ENCODE results near the gene LDAH.
A peak's percentile ranks its signal among the peaks of the same experiment; 100 is the strongest.

Gene LDAH

GRCh38 chr2:20667531-20668401, 155.1 kb downstream of the LDAH start:
- Mint-ChIP-seq H3K4me3 (peak overlapping the region; percentile 42), H3K36me3 (peaks cover 2% of the 10 kb centered on the region), H3K4me1 (peaks cover 12% of the 10 kb centered on the region), H3K9me3 (no peaks in the 10 kb centered on the region), H3K27me3 (peaks cover 97% of the 10 kb centered on the region), H3K27ac (no peak overlapping the region)
- CTCF ChIA-PET, result interaction anchor here (1.0 to 1.5 kb wide), 2 partner anchors 17 to 296 kb away, joined by 3 read pairs; partner anchors contain the start of gene HS1BP3
- DNase-seq, result no peak

GRCh38 chr2:20667151-20667530, 155.8 kb downstream of the LDAH start:
- peaks cover 2% of the 10 kb centered on the region for H3K36me3 Mint-ChIP-seq
- peaks cover 12% of the 10 kb centered on the region for H3K4me1 Mint-ChIP-seq
- H3K4me3 Mint-ChIP-seq, result no peak overlapping the region
- CTCF ChIA-PET, result interaction anchor here (1.0 kb wide), 1 partner anchor 297 kb away, joined by 3 read pairs; no protein-coding TSS in a partner anchor
- no peak for DNase-seq
- H3K27ac Mint-ChIP-seq, result no peak overlapping the region
- H3K27me3 Mint-ChIP-seq, result peaks cover 97% of the 10 kb centered on the region
- no peaks in the 10 kb centered on the region for H3K9me3 Mint-ChIP-seq

GRCh38 chr2:20666304-20667150, 156.4 kb downstream of the LDAH start, which contains the start of gene GDF7:
Gene GDF7, plus strand, starts transcription at chr2:20667144. Its CDS starts 96 bp downstream, at chr2:20667240.
- no peaks in the 10 kb centered on the region for H3K9me3 Mint-ChIP-seq
- no peak within 1 kb of the TSS for H3K27ac Mint-ChIP-seq
- DNase-seq, result peak; percentile 49
- peaks cover 97% of the 10 kb centered on the region for H3K27me3 Mint-ChIP-seq
- peaks cover 12% of the 10 kb centered on the region for H3K4me1 Mint-ChIP-seq
- H3K36me3 Mint-ChIP-seq, result peaks cover 2% of the 10 kb centered on the region
- H3K4me3 Mint-ChIP-seq, result peak within 1 kb of the TSS; percentile 68
- CTCF ChIA-PET, result interaction anchor here (0.7 to 1.4 kb wide), 4 partner anchors 10 to 297 kb away, joined by 3 to 6 read pairs (median 4); partner anchors contain the start of gene HS1BP3

GRCh38 chr2:20666005-20666303, 156.9 kb downstream of the LDAH start:
- H3K27me3 Mint-ChIP-seq, result peaks cover 96% of the 10 kb centered on the region
- no peak for DNase-seq
- H3K27ac Mint-ChIP-seq, result no peak overlapping the region
- H3K36me3 Mint-ChIP-seq, result peaks cover 2% of the 10 kb centered on the region
- peak overlapping the region; percentile 68 for H3K4me3 Mint-ChIP-seq
- CTCF ChIA-PET, result interaction anchor here (0.7 to 1.4 kb wide), 4 partner anchors 9 to 297 kb away, joined by 3 to 6 read pairs (median 4); partner anchors contain the start of gene HS1BP3
- no peaks in the 10 kb centered on the region for H3K9me3 Mint-ChIP-seq
- peaks cover 12% of the 10 kb centered on the region for H3K4me1 Mint-ChIP-seq

GRCh38 chr2:20665243-20666004, 157.5 kb downstream of the LDAH start:
- Mint-ChIP-seq H3K4me3 (peak overlapping the region; percentile 23), H3K9me3 (no peaks in the 10 kb centered on the region), H3K36me3 (peaks cover 2% of the 10 kb centered on the region), H3K27ac (no peak overlapping the region), H3K4me1 (peaks cover 12% of the 10 kb centered on the region), H3K27me3 (peaks cover 96% of the 10 kb centered on the region)
- DNase-seq, result peak; percentile 21
- CTCF ChIA-PET, result interaction anchor here (1.3 to 1.4 kb wide), 3 partner anchors 9 to 296 kb away, joined by 3 to 6 read pairs (median 4); partner anchors contain the start of gene HS1BP3

GRCh38 chr2:20664431-20665242, 158.3 kb downstream of the LDAH start:
- peaks cover 2% of the 10 kb centered on the region for H3K36me3 Mint-ChIP-seq
- CTCF ChIA-PET, result interaction anchor here (6.2 kb wide), 1 partner anchor 300 kb away, joined by 150 read pairs; no protein-coding TSS in a partner anchor
- DNase-seq, result no peak
- H3K4me3 Mint-ChIP-seq, result no peak overlapping the region
- H3K27me3 Mint-ChIP-seq, result peaks cover 90% of the 10 kb centered on the region
- H3K9me3 Mint-ChIP-seq, result no peaks in the 10 kb centered on the region
- H3K27ac Mint-ChIP-seq, result no peak overlapping the region
- peaks cover 12% of the 10 kb centered on the region for H3K4me1 Mint-ChIP-seq

GRCh38 chr2:20664071-20664390, 158.9 kb downstream of the LDAH start:
- CTCF ChIA-PET, result interaction anchor here (1.4 to 6.2 kb wide), 2 partner anchors 14 to 300 kb away, joined by 4 to 150 read pairs; no protein-coding TSS in a partner anchor
- H3K36me3 Mint-ChIP-seq, result peaks cover 2% of the 10 kb centered on the region
- DNase-seq, result no peak
- H3K27ac Mint-ChIP-seq, result no peak overlapping the region
- H3K4me1 Mint-ChIP-seq, result peaks cover 12% of the 10 kb centered on the region
- peaks cover 87% of the 10 kb centered on the region for H3K27me3 Mint-ChIP-seq
- H3K9me3 Mint-ChIP-seq, result no peaks in the 10 kb centered on the region
- no peak overlapping the region for H3K4me3 Mint-ChIP-seq

GRCh38 chr2:20663196-20664070, 159.5 kb downstream of the LDAH start:
- Mint-ChIP-seq H3K9me3 (no peaks in the 10 kb centered on the region), H3K4me1 (peaks cover 12% of the 10 kb centered on the region), H3K36me3 (peaks cover 2% of the 10 kb centered on the region), H3K27ac (no peak overlapping the region), H3K27me3 (peaks cover 85% of the 10 kb centered on the region), H3K4me3 (no peak overlapping the region)
- DNase-seq, result peak; percentile 10
- CTCF ChIA-PET, result interaction anchor here (0.6 to 6.2 kb wide), 5 partner anchors 8 to 301 kb away, joined by 3 to 150 read pairs (median 4); partner anchors contain the start of gene HS1BP3

- CTCF ChIA-PET, result interaction anchor here (0.6 to 6.2 kb wide), 16 partner anchors 9 to 655 kb away, joined by 3 to 150 read pairs (median 4); partner anchors contain the start of genes HS1BP3 and RHOB
- H3K9me3 Mint-ChIP-seq, result no peaks in the 10 kb centered on the region
- DNase-seq, result no peak
- H3K27ac Mint-ChIP-seq, result no peak overlapping the region
- peaks cover 9% of the 10 kb centered on the region for H3K4me1 Mint-ChIP-seq
- H3K4me3 Mint-ChIP-seq, result no peak overlapping the region
- peaks cover 77% of the 10 kb centered on the region for H3K27me3 Mint-ChIP-seq
- H3K36me3 Mint-ChIP-seq, result no peaks in the 10 kb centered on the region
Observed at GRCh38 chr2:20662308-20662937, 160.5 kb downstream of the LDAH start.

- no peaks in the 10 kb centered on the region for H3K9me3 Mint-ChIP-seq
- peaks cover 77% of the 10 kb centered on the region for H3K27me3 Mint-ChIP-seq
- CTCF ChIA-PET, result interaction anchor here (0.6 to 6.2 kb wide), 40 partner anchors 10 to 656 kb away, joined by 3 to 150 read pairs (median 4); partner anchors contain the start of genes HS1BP3 and RHOB
- DNase-seq, result peak; percentile 77
- peak overlapping the region; percentile 24 for H3K27ac Mint-ChIP-seq
- H3K4me3 Mint-ChIP-seq, result no peak overlapping the region
- no peaks in the 10 kb centered on the region for H3K36me3 Mint-ChIP-seq
- peaks cover 9% of the 10 kb centered on the region for H3K4me1 Mint-ChIP-seq
Observed at GRCh38 chr2:20661421-20662307, 161.2 kb downstream of the LDAH start.
